NCI-H1436 (cell line): ENCODE data around the gene BBX.
"Not testable (repeated sequence)": the region's sequence is repeated elsewhere in the genome, so short reads cannot be mapped to it uniquely, and the experiment has no call there.

Source experiments
- DNase-seq: peaks from one replicate; lab custom pipeline; 2025; lab: John Stamatoyannopoulos, UW

Gene BBX

GRCh38 chr3:107543666-107544065 is 20.9 kb downstream of the BBX start:
- no peak for DNase-seq

DNA sequence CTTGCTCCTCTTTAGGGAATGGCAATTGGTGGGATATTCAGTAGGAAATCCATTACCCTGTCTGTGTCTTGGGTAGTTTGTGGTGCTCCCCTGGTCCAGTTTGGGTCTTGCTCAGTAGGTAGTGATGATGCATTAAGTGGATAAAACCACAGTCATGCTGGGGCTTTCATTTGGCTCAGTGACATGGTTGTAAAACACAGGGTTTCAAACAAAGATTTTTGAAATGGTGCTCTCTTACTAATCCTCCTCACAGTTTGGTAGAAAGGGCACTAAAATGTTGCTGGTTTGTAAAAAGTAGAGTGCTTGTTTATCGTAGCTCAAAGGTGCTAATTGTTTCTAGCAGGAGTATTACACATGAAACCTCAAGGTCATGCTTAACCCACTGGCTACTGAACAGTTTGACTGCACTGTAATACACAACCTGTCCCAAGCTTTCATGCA is 22.9 kb downstream of the BBX start:
- no peak for DNase-seq

- DNase-seq: no peak
Observed at GRCh38 chr3:107548601-107549000, 25.8 kb downstream of the BBX start.

- DNase-seq: no peak
Observed at GRCh38 chr3:107555359-107555758, 32.6 kb downstream of the BBX start.

DNA sequence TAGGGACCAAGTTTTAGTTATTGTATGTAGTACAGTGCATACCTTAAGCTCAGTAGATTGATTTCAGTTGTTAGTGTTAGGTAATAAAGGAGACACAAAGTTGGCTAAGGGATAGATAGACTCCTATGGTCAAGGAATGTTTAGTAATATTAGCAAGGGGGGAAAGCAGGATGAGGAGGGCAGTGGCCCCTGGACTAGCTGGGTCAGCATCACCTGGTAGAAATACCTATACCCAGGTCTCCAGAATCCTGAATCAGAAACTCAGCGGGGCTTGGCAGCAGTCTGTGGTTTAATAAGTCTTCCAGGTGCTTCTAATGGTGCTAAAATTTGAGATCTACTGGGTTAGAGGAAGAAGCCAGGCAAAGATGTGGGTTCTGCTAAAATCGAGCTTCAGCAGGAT is 35.0 kb downstream of the BBX start:
- DNase-seq: no peak

DNA sequence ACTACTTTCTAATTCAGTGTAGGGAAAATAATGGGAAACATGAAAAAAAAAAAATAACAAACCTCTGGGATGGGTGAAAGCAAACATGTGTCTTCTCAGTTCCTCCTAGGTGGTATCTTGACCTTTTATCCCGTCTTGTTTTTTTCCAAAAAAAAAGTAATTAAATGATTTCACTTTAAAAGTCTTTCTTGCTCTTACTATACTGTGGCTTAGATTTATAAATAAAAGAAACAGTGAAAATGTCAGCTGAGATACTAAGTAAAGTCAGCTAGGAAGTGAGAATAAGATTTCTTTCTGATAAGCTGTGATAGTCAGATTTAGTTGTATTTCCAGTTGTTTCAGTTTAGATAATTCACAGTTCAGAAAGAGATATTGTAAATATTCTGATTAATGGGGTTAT is 37.4 kb downstream of the BBX start:
- no peak for DNase-seq

- no peak for DNase-seq
Observed at GRCh38 chr3:107561980-107562379, 39.2 kb downstream of the BBX start.

DNA sequence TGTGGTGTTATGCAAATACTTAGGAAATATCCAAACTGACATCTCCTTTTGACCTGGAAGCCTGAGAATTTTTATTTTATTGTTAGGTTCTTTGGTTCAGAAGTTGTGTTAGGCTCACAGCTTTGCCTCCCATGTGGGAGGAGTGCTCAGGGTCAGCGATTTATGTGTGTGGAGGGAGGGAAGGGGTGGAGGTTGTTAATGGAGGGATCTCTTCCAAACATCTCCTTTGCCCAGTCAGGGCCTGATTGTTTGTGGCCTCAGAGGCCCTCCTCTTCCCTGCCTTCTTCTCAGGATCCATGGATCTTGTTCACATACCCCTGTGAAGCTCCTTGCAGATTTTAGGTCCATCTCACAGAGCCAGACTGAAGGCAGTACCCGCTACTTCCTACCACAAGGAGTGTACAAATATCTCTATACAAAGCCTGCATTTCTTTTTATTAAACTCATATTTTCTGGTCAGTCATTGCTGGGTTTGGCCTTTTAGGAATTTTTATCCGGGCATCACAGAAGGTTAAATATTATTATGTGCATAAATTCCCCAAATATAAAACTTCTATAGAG is 40.3 kb downstream of the BBX start:
- no peak for DNase-seq

- DNase-seq: not testable (repeated sequence)
Observed at GRCh38 chr3:107565244-107565643, 42.5 kb downstream of the BBX start.

DNA sequence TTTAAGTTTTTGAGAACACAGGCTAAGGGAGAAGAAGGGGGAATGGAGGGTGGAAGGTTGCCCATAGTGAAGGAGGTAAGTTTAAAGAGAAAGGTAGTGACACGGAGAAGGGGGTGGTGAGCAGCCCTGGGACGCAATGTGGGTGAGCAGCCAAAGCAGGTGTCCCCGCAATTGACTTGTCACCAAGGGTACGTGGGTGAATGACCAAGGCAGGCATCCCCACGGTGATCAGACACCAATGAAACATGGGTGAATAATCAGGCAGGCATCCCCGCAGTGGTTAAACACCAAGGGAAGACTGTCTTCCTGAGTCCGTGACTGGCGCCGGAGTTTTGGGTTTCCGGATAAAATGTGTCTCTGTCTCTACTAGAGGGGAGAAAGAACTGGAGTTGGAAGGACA is 48.3 kb downstream of the BBX start:
- not testable (repeated sequence) for DNase-seq

- DNase-seq: not testable (repeated sequence)
Observed at GRCh38 chr3:107571492-107571891, 48.7 kb downstream of the BBX start.

DNA sequence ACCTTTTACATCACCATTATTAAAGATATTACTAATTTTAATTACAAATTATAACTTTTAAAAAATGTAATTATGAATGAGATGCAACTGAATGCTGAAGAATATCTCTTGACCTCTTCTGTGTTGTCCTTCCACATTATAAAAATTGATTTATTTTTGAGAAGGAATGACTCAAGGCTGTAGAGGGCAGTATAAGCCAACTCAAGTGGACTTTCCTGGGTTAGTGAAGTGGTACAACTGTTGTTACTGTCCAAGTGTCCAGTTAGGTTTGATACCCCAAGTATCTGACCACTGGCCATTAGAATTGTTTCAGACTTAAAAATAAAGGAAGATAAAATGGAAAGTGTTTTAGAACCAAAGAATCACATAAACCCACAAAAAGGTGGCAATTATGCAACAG is 51.9 kb downstream of the BBX start:
- DNase-seq: no peak

GRCh38 chr3:107578091-107578490 is 55.3 kb downstream of the BBX start:
- DNase-seq: no peak

- DNase-seq: no peak
Observed at GRCh38 chr3:107578523-107578922, 55.8 kb downstream of the BBX start.

- no peak for DNase-seq
Observed at GRCh38 chr3:107579371-107579770, 56.6 kb downstream of the BBX start.

GRCh38 chr3:107581230-107581629 is 58.5 kb downstream of the BBX start:
- no peak for DNase-seq

DNA sequence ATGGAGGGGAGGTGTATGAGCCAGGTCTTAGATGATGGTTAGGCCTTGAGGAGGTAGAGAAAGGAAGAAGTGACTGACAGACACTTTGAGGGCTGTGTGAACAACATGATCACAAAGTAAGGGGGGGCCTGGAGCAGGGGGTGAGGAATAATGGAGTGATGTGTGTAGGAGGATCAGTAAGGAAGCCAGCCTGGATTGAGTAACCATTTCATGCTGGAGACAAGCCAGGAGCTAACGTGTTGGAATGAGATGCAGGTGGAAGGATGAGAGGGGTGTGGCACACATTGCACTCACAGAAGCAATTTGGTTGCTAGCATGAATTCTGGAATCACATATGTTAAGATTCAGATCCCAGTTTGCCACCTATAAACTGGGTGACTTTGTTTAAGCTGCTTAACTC is 65.5 kb downstream of the BBX start:
- DNase-seq: no peak

DNA sequence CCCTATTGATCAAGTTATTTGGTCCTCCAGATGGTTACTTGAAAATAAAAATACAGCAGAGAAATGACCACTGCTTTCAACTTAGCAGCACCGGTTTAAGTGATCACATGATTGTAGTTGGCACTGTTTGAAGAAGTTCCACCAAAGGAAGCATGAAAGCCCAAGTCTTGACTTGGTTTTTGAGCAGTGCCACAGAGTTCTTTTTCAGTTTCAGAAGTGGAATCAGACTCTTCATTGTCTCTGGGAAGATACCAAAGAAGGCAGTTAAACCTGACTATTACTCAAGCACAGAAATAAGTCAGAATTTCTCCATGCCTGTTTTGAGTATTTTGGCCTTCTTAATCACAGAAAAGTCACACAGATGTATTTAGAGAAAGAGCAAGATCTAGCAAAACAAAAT is 66.7 kb downstream of the BBX start:
- DNase-seq: no peak

DNA sequence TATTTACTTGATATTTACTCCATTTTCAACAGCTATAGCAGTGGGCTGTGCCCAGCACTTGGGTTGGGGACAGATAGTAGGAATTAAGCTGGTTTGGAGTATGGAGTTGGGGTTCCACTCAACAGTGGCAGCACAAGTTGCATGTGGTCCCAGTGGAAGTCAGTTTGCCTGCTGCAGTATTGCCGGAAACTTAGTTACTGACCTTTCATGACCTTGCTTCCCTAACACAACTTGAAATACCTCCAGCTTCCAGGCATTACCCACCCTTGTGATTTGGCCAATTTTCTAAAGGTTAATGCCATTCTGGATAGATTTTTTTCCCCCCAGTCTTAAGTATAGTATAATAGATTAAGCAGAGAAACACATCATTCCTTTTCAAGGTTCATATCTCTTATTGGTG is 68.0 kb downstream of the BBX start:
- no peak for DNase-seq

DNA sequence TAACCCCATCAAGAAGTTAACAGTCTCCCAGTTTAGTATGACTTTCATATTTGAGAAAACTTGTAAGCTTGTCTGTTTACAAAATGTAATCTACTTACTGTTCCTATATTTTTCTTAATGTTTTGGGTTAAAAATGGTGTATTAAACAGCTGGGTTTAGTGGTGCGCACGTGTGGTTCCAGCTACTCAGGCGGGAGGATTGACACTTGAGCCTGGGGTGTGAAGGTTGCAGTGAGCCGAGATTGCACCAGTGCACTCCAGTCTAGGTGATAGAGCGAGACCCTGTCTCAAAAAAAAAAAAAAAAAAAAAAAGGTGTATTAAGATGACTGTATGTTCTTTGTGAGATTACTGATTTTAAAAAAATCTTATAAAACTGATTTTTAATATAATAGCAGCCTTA is 69.3 kb downstream of the BBX start:
- DNase-seq: no peak

DNA sequence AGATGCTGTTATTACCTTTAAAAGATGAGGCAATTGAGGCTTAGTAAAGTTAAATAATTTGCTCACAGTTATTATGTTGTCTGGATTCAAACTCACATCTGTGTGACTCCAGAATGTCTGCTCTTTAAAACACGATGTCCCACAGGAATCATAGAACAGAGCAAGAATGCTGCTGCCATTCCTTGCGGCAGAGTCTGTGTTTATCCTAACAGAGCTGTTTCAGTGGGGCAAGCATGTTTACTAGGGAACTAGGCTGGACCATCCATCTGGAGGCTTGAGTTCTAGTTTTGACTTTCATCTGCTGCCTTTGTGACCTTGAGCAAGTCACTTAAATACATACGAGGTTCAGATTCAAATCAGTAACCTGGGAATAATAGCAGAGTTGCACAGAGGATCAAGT is 72.1 kb downstream of the BBX start:
- DNase-seq: no peak

DNA sequence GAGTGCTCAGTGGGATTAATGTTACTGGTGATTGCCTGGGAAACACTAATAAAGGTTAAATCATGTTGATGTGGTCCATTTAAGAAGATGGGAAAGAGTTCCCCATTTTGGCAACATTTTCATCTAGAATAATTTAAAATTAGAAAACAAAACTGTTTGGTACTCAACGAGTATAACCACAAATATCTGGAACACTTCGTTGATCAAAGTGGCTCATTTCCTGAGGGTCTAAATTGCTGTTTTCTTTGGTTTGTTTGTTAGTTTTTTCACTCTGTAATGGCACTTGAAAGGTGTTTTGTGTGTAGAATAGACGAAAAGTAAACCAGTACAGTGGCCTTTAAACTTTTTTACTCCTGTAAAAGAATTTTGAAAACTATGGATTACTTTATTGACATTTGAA is 73.9 kb downstream of the BBX start:
- no peak for DNase-seq

DNA sequence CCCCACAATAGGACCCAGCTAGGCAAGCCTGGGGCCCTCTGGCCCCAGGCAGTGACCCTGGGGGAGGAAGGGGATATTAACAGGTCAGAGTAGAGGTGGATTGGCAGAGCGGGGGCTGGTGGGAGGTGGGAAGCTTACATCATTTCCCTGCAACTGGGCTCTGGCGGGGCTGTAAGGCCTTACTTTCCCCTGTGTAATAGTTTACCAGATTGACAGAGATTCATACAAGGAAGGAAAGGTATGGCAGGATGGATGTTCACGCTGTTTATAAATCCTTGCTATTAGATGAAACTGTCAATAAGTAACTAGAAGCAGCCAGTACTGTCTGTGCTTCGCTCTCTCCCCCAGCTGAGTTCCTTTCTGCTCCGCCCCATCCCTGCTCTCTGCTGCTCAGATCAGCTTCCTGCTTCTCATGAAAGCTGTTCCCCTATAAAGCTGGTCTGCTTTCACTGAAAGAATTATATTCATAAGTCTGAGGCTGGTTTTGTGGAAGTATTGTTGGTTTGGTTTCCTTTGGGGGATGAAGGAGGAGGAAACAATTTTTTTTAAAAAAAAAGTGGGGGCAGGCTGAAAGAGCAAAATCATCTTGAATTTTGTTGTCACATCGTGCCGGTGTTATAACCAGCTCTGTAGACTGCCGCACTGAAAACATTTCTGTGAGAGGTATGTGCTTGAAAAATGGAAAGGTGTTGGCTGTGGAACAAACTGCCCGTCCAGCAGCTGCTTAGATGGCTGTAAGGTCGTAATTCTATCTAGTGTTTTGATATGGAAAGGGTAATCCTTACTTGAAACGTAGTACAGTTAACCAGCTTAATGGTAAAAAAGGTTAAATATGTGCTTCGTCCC is 76.4 kb downstream of the BBX start:
- DNase-seq: peak; percentile 28

DNA sequence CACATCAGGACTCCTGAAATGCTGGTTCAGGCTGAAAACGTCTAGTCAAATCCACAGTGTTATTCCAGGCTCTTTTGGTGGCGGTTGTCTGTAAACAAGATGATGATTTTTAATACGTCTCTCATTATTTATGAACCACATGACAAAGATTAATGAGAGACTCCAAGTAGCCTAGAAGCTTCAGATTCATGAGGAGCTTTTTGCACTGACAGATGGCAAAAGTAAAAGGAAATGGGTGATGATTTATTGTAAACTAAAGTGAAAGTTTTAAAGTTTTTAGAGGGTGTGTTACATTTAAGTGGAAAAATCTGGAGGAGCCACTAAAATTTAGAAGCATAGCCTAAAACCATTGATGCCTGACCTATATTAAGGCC is 77.0 kb downstream of the BBX start:
- DNase-seq: no peak
